HG03354 (cell line): ENCODE data around the gene ZBTB46.
"Not testable (repeated sequence)": the region's sequence is repeated elsewhere in the genome, so short reads cannot be mapped to it uniquely, and the experiment has no call there.

Experiments used
- ATAC-seq: cut with Tn5 transposase; IDR thresholded peaks from one replicate; pipeline ENCODE4 v1.9.1; 2021; ENCODE audit warnings: mild to moderate bottlenecking; ENCODE audit not compliant: unreplicated experiment, poor library complexity, severe bottlenecking

ZBTB46 gene

GRCh38 chr20:63722967-63723622, 108.0 kb downstream of the ZBTB46 start:
- not testable (repeated sequence) for ATAC-seq

GRCh38 chr20:63718996-63719395, 112.1 kb downstream of the ZBTB46 start:
- no peak for ATAC-seq

DNA sequence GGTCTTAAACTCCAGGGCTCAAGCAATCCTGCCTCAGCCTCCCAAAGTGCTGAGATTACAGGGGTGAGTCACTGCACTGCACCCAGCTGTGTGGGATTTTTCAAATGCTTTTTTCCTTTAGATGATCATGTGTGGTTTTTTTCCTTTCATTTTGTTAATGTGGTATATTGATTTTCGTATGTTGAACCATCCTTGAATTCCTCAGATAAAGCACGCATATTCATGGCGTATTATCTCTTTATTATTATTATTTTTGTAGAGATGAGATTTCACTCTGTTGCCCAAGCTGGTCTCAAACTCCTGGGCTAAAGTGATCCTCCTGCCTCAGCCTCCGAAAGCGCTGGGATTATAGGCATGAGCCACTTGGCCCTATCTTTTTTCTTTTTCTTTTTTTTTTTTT, 116.2 kb downstream of the ZBTB46 start:
- no peak for ATAC-seq

DNA sequence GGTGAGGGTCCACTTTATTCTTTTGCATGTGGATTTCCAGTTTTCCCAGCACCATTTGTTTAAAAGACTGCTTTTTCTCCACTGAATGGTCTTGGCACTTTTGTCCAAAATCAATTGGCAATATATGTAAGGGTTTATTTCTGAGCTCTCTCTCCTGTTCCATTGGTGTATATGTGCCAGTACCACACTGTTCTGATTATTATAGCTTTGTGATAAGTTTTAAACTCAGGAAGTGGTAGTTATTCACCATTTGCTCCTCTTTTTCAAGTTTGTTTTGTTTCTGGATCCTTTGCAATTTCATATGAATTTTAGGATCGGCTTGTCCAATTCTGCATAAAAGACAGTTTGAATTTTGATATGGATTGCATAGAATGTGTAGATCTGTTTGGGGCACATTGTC, 118.9 kb downstream of the ZBTB46 start:
- no peak for ATAC-seq

DNA sequence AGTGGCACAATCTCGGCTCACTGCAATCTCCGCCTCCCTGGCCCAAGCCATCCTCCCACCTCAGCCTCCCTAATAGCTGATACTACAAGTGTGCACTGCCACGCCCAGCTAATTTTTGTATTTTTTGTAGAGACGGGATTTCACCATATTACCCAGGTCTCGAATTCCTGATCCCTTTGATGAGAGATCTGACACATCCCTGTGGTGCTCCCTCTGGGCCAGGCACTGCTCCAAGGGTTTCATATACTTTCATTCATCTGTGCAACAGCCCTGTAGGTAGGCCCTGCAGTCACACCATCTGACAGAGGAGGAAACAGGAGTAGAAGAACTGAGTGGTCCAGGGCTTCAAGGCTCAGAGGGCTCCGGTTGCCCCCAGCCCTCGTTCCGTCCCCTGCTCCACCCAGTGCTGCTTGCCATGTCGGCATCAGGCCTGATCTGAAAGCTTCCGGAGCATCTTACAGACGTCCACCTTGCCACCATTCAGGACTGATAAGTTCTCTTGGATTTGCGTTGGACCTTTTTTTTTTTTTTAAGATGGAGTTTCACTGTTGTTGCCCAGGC, 119.9 kb downstream of the ZBTB46 start:
- ATAC-seq: no peak

DNA sequence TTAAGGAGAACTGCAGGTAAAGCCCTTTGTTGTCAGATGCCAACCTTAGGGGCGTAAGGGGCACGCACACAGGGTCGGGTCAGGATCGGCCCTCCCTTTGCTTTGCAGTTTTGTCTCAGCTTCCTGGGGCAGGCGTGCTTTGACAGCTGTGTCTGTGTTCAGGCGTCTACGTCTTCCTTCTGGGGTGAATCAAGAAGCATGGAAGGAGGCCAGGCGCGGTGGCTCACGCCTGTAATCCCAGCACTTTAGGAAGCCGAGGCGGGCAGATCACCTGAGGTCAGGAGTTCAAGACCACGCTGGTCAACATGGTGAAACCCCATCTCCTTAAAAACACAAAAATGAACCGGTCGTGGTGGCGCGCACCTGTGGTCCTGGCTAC, 121.9 kb downstream of the ZBTB46 start:
- ATAC-seq: no peak

- peak; percentile 26 for ATAC-seq
These were observed 122.5 kb downstream of the ZBTB46 start for GRCh38 chr20:63708301-63709148.

DNA sequence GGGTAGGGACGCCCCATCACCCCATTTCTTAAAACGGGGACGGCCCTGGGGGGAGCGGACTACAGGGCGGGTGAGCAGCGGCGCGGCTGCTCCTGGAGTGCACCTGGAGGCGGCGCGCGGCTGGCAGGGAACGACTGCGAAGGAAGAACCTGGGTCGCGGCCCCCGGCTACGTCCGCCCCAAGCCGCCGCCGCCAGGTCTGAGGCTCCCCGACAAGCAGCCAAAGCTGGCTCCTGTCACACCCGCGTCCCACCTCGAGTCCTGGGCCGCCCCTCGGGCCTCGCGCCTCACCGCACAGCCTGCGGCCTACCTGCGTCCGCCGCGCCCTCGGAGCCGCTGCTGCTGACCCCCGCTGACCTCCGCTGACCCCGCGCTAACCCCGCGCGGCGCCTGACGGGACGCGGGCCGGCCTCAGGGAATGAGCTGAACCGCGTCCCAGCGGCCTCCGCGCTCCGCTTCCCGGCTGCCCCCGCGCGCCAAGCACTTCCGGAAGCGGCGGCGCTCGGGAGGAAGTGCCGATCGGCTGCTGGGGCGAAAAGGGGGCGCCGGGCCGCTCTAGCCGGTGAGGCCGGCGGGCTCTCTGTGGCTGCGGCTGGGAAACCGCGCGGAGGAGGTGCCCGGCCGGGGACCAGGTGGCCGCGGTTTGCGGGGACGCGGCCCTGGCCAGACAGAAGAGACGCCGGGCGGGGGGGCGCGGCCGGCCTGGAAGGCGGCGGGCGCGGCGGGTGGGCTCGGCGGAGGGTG, 123.3 kb downstream of the ZBTB46 start, which contains the start of the genes ARFRP1 and ZGPAT:
Gene ARFRP1 (minus strand): TSS at position 419 of the 743 bp plus-strand sequence. CDS start 885 bp downstream, outside the sequence.
Gene ZGPAT (plus strand): TSS at position 482 of the 743 bp plus-strand sequence. CDS start 542 bp downstream, outside the sequence.
- ATAC-seq: peak; percentile 75

- ATAC-seq: peak; percentile 36
These were observed 124.1 kb downstream of the ZBTB46 start for GRCh38 chr20:63706852-63707557.

DNA sequence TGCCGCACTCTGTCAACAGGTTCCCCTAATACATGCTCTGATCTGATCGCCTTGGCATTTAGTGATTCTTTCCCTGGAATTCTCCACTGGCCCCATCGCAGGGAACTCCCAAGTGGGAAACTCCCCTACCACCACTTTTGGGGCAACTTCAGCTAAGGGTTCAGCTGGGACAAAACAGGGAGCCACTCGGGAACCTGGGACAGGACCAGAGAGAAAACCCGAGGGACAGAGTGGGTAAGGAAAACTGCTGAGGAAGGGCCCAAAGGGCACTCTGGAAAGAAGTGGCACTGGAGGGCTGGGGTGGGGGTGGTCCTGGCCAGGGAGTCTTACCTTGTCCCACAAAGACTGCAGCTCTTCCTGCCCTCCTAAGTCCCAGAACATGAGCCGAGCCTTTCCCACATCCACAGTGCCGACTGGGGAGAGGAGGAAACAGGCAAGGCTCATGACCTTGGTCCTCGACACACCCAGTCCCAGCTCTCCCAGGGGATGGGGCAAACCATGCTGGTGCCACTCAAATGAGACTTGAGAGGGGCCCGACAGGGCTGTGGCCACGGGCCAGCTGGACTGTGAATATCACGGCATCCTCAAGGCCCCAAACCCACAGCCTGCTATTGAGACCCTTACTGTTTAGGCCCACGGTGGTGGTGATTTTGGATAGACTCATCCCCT, 124.9 kb downstream of the ZBTB46 start:
- ATAC-seq: no peak

- no peak for ATAC-seq
These were observed 125.6 kb downstream of the ZBTB46 start for GRCh38 chr20:63705232-63706026.

GRCh38 chr20:63704749-63705117, 126.3 kb downstream of the ZBTB46 start:
- no peak for ATAC-seq

DNA sequence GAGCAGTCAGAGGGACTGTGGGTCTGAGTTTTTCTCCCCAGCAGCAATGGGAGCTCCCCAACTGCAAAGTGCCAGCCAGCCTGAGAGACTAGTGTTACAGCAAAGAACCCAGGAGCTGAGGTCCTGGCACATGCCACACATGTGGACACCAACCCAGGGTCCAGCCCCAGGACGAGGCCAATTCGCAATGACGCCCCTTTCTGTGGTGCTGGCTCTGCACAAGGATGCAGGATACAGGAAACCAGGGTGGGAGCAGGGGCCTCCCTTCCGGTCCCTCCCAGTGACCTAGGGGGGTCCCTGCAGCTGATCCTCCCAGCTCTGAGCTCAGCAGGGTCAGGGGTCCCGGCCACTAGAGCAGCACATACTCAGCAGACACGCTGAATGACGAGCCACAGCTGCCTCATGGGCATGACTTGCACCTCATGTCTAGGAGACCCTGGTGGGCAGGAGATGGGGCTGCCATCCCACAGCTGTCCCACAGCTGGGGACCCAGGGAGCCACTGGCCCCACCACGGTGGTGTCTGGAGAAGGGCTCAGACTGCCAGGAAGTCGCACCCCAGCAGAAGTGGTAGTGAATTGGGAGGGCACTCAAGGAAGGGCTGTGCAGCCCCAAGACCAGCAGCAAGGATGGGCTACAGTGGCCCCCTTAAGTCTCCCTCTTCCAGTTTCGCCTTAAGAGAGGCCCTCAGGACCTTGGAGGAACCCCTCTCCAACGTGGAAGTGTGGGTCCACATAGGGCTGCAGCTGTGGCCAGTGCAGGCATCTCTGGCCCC, 126.9 kb downstream of the ZBTB46 start:
- no peak for ATAC-seq

GRCh38 chr20:63703471-63703975, 127.5 kb downstream of the ZBTB46 start:
- no peak for ATAC-seq

DNA sequence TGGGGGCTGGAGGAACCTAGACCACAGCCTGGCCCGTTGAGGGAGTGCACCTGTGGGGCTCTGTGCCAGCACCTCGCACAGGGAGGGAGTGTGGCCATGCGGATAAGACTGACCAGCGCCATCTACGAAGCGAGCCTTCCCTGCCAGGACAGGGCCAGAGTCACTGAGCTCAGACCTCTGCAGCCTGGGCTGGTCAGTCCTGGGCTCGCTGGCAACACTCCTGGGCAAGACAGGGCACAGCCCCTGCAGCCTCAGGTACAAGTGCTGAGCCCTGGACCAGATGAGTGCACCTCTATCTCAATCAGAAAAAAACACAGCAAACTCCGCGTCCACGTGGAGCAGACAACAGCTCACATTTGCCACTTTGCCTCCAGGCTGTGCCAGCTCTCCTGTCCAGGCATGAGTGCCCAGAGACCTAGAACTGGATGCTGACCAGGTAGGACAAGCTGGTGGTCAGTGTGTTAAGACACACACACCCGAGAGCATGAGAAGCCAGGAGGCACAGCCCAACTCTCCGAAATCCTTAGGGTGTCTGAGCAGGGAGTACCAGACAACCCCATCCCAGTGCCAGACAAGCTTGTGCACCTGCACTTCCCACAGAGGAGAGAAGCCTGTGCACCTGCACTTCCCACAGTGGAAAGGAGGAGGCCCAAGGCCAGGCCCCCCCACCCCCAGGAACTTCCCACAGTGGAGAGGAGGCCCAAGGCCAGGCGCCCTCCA, 128.2 kb downstream of the ZBTB46 start:
- ATAC-seq: no peak

DNA sequence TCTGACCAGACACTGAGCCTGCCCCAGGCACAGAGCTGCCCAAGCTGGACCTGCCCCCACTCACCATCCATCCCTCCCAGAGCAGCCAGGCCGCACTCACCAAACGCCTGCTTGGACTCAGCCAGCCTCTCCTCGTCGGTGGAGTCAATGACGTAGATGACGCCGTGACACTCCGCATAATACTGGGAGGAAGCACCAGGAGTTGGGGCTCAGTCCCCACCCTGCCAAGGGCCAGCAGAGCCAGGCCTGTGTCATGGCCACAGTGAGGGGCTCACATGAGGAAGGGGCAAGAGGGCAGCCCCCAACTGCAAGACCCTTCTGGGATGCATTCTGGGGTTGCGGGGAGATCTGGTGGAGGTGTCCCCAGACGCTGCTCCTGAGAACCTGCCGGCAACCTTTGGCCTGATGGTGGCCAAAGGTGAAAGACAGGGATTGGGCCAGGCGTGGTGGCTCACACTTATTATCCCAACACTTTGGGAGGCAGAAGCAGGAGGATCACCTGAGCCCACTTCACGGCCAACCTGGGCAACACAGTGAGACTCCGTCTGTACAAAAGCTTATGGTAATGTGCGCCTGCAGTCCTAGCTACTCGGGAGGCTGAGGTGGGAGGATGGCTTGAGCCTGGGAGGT, 128.9 kb downstream of the ZBTB46 start:
- no peak for ATAC-seq
